HepG2 (cell line): ENCODE data around the gene EVA1A. TPM values are rescaled to one million over a fixed set of nuclear protein-coding genes. Genes with fewer than 3 reads are reported as not detected.

Source experiments
- FOXK2 ChIP-seq: fragments of 450-650 bp; IDR thresholded peaks from 2 replicates; pipeline ENCODE4 v1.6.1; 2016
- HMGXB4 ChIP-seq, 2 experiments: sonication (generic) in 1 of 2; formaldehyde crosslinking in 1 of 2; IDR thresholded peaks; 2 replicates each; pipeline versions ENCODE4 v1.4.0 to v1.6.1; 2018 to 2020; ENCODE audit warnings: missing genetic modification reagents in 2 of 2, borderline replicate concordance in 1 of 2, low read depth in 1 of 2, mild to moderate bottlenecking in 1 of 2, missing biosample characterization in 1 of 2
- HNF4G ChIP-seq, 2 experiments: sonication (generic) in 1 of 2; formaldehyde crosslinking in 1 of 2; IDR thresholded peaks; 2 replicates each; pipeline versions ENCODE4 v1.4.0 to v1.6.1; 2011 to 2020; ENCODE audit warnings: borderline replicate concordance in 2 of 2, low read depth in 2 of 2, mild to moderate bottlenecking in 2 of 2, low read length in 1 of 2, missing genetic modification reagents in 1 of 2, moderate library complexity in 1 of 2
- MBNL3 ChIP-seq: fragments of 250-450 bp; sonication (Bioruptor Pico); conservative IDR thresholded peaks from 2 replicates; pipeline ENCODE4 v1.8.0; 2022; ENCODE audit warnings: mild to moderate bottlenecking, inconsistent platforms
- MNT ChIP-seq: fragments of 450-650 bp; IDR thresholded peaks from 2 replicates; pipeline ENCODE4 v1.6.1; 2016
- MTA3 ChIP-seq: sonication (generic); formaldehyde crosslinking; IDR thresholded peaks from 2 replicates; pipeline ENCODE4 v1.4.0; 2020; ENCODE audit warnings: missing genetic modification reagents
- NR2F6 ChIP-seq, 2 experiments: IDR thresholded peaks; 2 replicates each; pipeline ENCODE4 v1.6.1; 2016; ENCODE audit warnings: antibody characterized with exemption in 1 of 2, mild to moderate bottlenecking in 1 of 2
- PATZ1 ChIP-seq: sonication (generic); formaldehyde crosslinking; IDR thresholded peaks from 2 replicates; pipeline ENCODE4 v1.4.0; 2020; ENCODE audit warnings: missing genetic modification reagents
- RFX1 ChIP-seq: fragments of 450-650 bp; IDR thresholded peaks from 2 replicates; pipeline ENCODE4 v1.6.1; 2017
- SMC3 ChIP-seq: IDR thresholded peaks from 2 replicates; pipeline ENCODE4 v1.6.1; 2011; ENCODE audit warnings: low read length, improper control_type of control experiment
- ZBTB25 ChIP-seq: IDR thresholded peaks from 2 replicates; pipeline ENCODE4 v1.6.1; 2018; ENCODE audit warnings: missing genetic modification reagents
- ZBTB26 ChIP-seq: IDR thresholded peaks from 2 replicates; pipeline ENCODE4 v1.6.1; 2016; ENCODE audit warnings: missing compliant biosample characterization, missing genetic modification reagents, borderline replicate concordance
- ZFP36 ChIP-seq: fragments of 150-350 bp; IDR thresholded peaks from 2 replicates; pipeline ENCODE4 v1.6.1; 2018; ENCODE audit warnings: borderline replicate concordance, low read length, low read depth; ENCODE audit not compliant: partially characterized antibody
- ZNF326 ChIP-seq: sonication (generic); formaldehyde crosslinking; IDR thresholded peaks from 2 replicates; pipeline ENCODE4 v1.4.0; 2020; ENCODE audit warnings: missing genetic modification reagents, borderline replicate concordance
- ZNF530 ChIP-seq: sonication (generic); formaldehyde crosslinking; IDR thresholded peaks from 2 replicates; pipeline ENCODE4 v1.5.0; 2020; ENCODE audit warnings: low read depth, mild to moderate bottlenecking, missing genetic modification reagents
- ZNF552 ChIP-seq: sonication (generic); formaldehyde crosslinking; IDR thresholded peaks from 2 replicates; pipeline ENCODE4 v1.9.0; 2022; ENCODE audit warnings: missing genetic modification reagents, mild to moderate bottlenecking, borderline replicate concordance
- ZSCAN9 ChIP-seq: IDR thresholded peaks from 2 replicates; pipeline ENCODE4 v1.6.1; 2016; ENCODE audit warnings: borderline replicate concordance
- polyA plus RNA-seq, 8 experiments: library from polyadenylated mRNA; depleted of rRNA in 3 of 8; stranded (reverse) in 7 of 8; unstranded in 1 of 8; fragments of >200 nt; fragmentation: Illumina TruSeq in 4 of 8; extraction: Trizol in 4 of 8; gene quantifications; 2 replicates each; pipeline versions ENCODE4 v1.2.1 to v1.2.3, GENCODE V29; 2011 to 2016; ENCODE audit warnings: low read depth in 4 of 8, missing spikeins in 1 of 8, mixed read lengths in 1 of 8; ENCODE audit not compliant: insufficient read depth in 1 of 8
- total RNA-seq, 5 experiments: library from RNA; depleted of rRNA; stranded (reverse); fragments of >200 nt; fragmentation: Illumina TruSeq; extraction: Trizol; gene quantifications; 2 replicates each; pipeline ENCODE4 v1.2.3, GENCODE V29; 2016; ENCODE audit warnings: low read depth in 1 of 5

EVA1A gene
- total and polyA plus RNA-seq, 2 of the 13 experiments (the other 11 are each of a cell fraction or from before 2014, with no cell fraction given): 57.5 to 57.8 TPM

- TF ChIP-seq ZNF530 (CRISPR knock-in tag) (no peak), MBNL3 (CRISPR knock-in tag) (no peak), ZBTB26 (CRISPR knock-in tag) (no peak), ZNF552 (no peak), ZSCAN9 (CRISPR knock-in tag) (no peak), HMGXB4 (CRISPR knock-in tag; IDR thresholded peaks at IDR 0.05; ENCODE audit: borderline replicate concordance in 1 of 2, low read depth in 1 of 2) (0 out of 4 replicates have a peak, but pooled peaks of 1 of the 2 experiments have one; percentile 9), PATZ1 (CRISPR knock-in tag) (no peak), ZNF326 (CRISPR knock-in tag) (no peak), MNT (no peak), ZBTB25 (no peak), RFX1 (no peak), ZFP36 (no peak), SMC3 (no peak), HNF4G (IDR thresholded peaks at IDR 0.05; ENCODE audit: borderline replicate concordance, low read depth, low read length) (no peak), HNF4G (CRISPR knock-in tag; IDR thresholded peaks at IDR 0.05; ENCODE audit: borderline replicate concordance, low read depth) (no peak), FOXK2 (no peak), MTA3 (CRISPR knock-in tag) (no peak), NR2F6 (IDR thresholded peaks at IDR 0.05) (no peak), NR2F6 (CRISPR knock-in tag; IDR thresholded peaks at IDR 0.05) (no peak)
These were observed 36.3 kb downstream of the EVA1A start (continued) for GRCh38 chr2:75524276-75524911.
